ENCODE measurements around the gene MUS81. TPM values are rescaled to one million over a fixed set of nuclear protein-coding genes. Genes with fewer than 3 reads are reported as not detected.

The MUS81 gene
- total RNA-seq, 2 experiments from 2014 or later, result 37.7 to 39.2 TPM

DNA sequence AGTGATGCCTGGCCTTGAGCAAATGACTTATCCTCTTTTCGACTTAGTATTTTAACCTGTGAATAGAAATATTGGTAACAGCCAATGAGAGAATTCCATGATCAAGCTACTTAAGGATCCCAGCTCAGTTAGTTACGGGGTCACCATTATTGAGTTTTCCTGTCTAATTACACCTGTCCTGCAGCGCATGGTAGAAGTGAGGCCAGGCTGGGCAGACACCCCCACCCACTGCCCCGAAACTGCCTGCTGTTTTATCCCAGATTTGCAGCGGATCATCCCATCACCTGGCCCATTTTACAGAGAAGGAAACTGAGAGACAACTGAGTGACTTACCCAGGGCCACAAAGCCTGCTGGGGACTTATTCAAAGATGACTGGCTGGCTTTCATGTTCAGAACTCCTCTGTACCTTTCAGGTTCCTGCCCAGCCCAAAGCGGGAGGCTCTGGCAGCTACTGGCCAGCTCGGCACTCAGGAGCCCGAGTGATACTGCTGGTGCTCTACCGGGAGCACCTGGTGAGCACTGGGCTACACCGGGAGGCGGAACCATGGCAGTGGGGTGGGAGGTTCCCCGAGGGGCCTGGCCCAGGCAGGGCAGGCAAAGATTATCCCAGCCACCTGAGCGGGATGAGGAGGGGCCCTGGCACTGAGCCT, 1.4 kb downstream of the MUS81 start:
- peaks cover 82% of the 10 kb centered on the region for H3K36me3 Mint-ChIP-seq (ENCODE audit: low read depth)
- peaks cover 36% of the 10 kb centered on the region for H3K4me1 Mint-ChIP-seq (ENCODE audit: low read depth)
- no peak for ATAC-seq (ENCODE audit: poor library complexity)
- peak overlapping the region; percentile 94 for H3K27ac Mint-ChIP-seq
- CTCF ChIA-PET, result interaction anchor here (0.5 to 5.2 kb wide), 4 partner anchors 23 to 150 kb away, joined by 4 to 80 read pairs (median 22); partner anchors contain the start of genes CCDC85B, FIBP and KAT5
- peak overlapping the region; percentile 90 for H3K4me3 ChIP-seq (ENCODE audit: low read length)
- TF ChIP-seq, protein P1, sequence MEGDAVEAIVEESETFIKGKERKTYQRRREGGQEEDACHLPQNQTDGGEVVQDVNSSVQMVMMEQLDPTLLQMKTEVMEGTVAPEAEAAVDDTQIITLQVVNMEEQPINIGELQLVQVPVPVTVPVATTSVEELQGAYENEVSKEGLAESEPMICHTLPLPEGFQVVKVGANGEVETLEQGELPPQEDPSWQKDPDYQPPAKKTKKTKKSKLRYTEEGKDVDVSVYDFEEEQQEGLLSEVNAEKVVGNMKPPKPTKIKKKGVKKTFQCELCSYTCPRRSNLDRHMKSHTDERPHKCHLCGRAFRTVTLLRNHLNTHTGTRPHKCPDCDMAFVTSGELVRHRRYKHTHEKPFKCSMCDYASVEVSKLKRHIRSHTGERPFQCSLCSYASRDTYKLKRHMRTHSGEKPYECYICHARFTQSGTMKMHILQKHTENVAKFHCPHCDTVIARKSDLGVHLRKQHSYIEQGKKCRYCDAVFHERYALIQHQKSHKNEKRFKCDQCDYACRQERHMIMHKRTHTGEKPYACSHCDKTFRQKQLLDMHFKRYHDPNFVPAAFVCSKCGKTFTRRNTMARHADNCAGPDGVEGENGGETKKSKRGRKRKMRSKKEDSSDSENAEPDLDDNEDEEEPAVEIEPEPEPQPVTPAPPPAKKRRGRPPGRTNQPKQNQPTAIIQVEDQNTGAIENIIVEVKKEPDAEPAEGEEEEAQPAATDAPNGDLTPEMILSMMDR (IDR thresholded peaks at IDR 0.05), result no peak
- no peaks in the 10 kb centered on the region for H3K9me3 Mint-ChIP-seq
- DNase-seq, result peak in 3 of 14 experiments; percentile 3 to 27 (median 18)
- peaks cover 55% of the 10 kb centered on the region for H3K4me1 ChIP-seq (ENCODE audit: insufficient read depth, low read length)
- intact Hi-C loops (cut with DNase I, micrococcal nuclease), result no loop called here
- H3K36me3 ChIP-seq (ENCODE audit: insufficient read depth, low read length), result peaks cover 52% of the 10 kb centered on the region
- no peaks in the 10 kb centered on the region for H3K9me3 ChIP-seq (ENCODE audit: control insufficient read depth in 1 of 2, insufficient read depth in 1 of 2, low read length in 2 of 2)
- H3K27me3 ChIP-seq (ENCODE audit: control insufficient read depth in 1 of 2, insufficient read depth in 2 of 2, low read length in 2 of 2), result no peaks in the 10 kb centered on the region
- H3K27me3 Mint-ChIP-seq, result no peaks in the 10 kb centered on the region
- peak overlapping the region in 1 of 2 donors; percentile 5 for H3K27ac ChIP-seq (ENCODE audit: low read depth in 1 of 2, low read length in 2 of 2)
- POLR2A ChIA-PET, result interaction anchor here (1.2 to 5.8 kb wide), 7 partner anchors 10 to 150 kb away, joined by 3 to 248 read pairs (median 37); partner anchors contain the start of genes BANF1, CCDC85B, EFEMP2 and EIF1AD
- peak overlapping the region; percentile 94 for H3K4me3 Mint-ChIP-seq

DNA sequence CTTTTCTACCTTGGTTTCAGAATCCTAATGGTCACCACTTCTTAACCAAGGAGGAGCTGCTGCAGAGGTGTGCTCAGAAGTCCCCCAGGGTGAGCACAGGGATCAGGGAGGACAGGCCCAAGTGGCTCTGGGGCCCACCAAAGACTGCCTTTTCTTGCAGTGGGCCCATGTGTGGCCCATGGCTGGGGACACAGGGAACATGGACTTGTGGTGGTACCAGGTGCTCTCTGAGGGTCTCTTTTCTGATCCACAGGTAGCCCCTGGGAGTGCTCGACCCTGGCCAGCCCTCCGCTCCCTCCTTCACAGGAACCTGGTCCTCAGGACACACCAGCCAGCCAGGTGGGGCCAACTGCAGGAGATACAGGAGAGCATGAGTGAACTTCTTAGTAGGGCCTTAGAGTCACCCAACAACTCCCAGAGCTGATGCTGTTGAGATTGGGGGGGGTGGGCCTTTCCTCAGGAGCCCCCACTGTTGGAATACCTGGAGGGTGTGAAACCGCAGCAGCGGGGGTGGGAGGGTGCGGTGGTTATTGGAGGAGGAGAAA, 2.0 kb downstream of the MUS81 start:
- no peaks in the 10 kb centered on the region for H3K9me3 Mint-ChIP-seq
- H3K27ac Mint-ChIP-seq, result peak overlapping the region; percentile 94

More for the DNA sequence above, 2.0 kb downstream of the MUS81 start:
- Histone ChIP-seq H3K4me1 (ENCODE audit: insufficient read depth, low read length) (peaks cover 52% of the 10 kb centered on the region), H3K4me3 (ENCODE audit: low read length) (no peak overlapping the region), H3K9me3 (ENCODE audit: control insufficient read depth in 1 of 2, insufficient read depth in 1 of 2, low read length in 2 of 2) (no peaks in the 10 kb centered on the region), H3K27me3 (ENCODE audit: control insufficient read depth in 1 of 2, insufficient read depth in 2 of 2, low read length in 2 of 2) (no peaks in the 10 kb centered on the region), H3K36me3 (ENCODE audit: insufficient read depth, low read length) (peaks cover 58% of the 10 kb centered on the region), H3K27ac (ENCODE audit: low read depth in 1 of 2, low read length in 2 of 2) (peak overlapping the region in 1 of 2 donors; percentile 22)
- POLR2A ChIA-PET, result interaction anchor here (0.6 to 5.8 kb wide), 3 partner anchors 23 to 110 kb away, joined by 3 to 248 read pairs (median 56); partner anchors contain the start of genes CCDC85B and FIBP
- TF ChIP-seq, protein P1 (IDR thresholded peaks at IDR 0.05), result no peak
- Mint-ChIP-seq H3K4me3 (peak overlapping the region; percentile 32), H3K4me1 (ENCODE audit: low read depth) (peaks cover 32% of the 10 kb centered on the region), H3K27me3 (no peaks in the 10 kb centered on the region), H3K36me3 (ENCODE audit: low read depth) (peaks cover 84% of the 10 kb centered on the region)
- CTCF ChIA-PET, result interaction anchor here (1.6 kb wide), 1 partner anchor 22 kb away, joined by 5 read pairs; no protein-coding TSS in a partner anchor
- DNase-seq (peak in 2 of 14 experiments; percentile 24 to 35), ATAC-seq (ENCODE audit: poor library complexity) (no peak)
- intact Hi-C loops (cut with DNase I, micrococcal nuclease), result no loop called here
